HG03139 (cell line): ENCODE results near the gene DYNLRB2.

Source experiments
- ATAC-seq: cut with Tn5 transposase; IDR thresholded peaks from one replicate; pipeline ENCODE4 v1.9.1; 2021; ENCODE audit not compliant: unreplicated experiment

The DYNLRB2 gene

GRCh38 chr16:80547145-80547544 lies 6.4 kb downstream of the DYNLRB2 start:
- no peak for ATAC-seq

GRCh38 chr16:80552277-80552676 lies 11.5 kb downstream of the DYNLRB2 start:
- ATAC-seq = no peak

- ATAC-seq = no peak
Measured at GRCh38 chr16:80554033-80554432, 13.2 kb downstream of the DYNLRB2 start.

- no peak for ATAC-seq
Measured at GRCh38 chr16:80556481-80556880, 15.7 kb downstream of the DYNLRB2 start.

GRCh38 chr16:80557037-80557436 lies 16.2 kb downstream of the DYNLRB2 start:
- no peak for ATAC-seq

GRCh38 chr16:80559369-80559768 lies 18.6 kb downstream of the DYNLRB2 start:
- ATAC-seq = no peak

GRCh38 chr16:80563066-80563465 lies 22.3 kb downstream of the DYNLRB2 start:
- ATAC-seq = no peak

- no peak for ATAC-seq
Measured at GRCh38 chr16:80564394-80564793, 23.6 kb downstream of the DYNLRB2 start.

GRCh38 chr16:80569440-80570105 lies 28.8 kb downstream of the DYNLRB2 start:
- ATAC-seq = no peak

- no peak for ATAC-seq
Measured at GRCh38 chr16:80570106-80570478, 29.3 kb downstream of the DYNLRB2 start.

GRCh38 chr16:80573700-80574120 lies 32.9 kb downstream of the DYNLRB2 start:
- ATAC-seq = no peak

- no peak for ATAC-seq
Measured at GRCh38 chr16:80576343-80576912, 35.6 kb downstream of the DYNLRB2 start.

- no peak for ATAC-seq
Measured at GRCh38 chr16:80577485-80578280, 36.9 kb downstream of the DYNLRB2 start.

- ATAC-seq = peak; percentile 85
Measured at GRCh38 chr16:80580109-80580832, 39.5 kb downstream of the DYNLRB2 start.

GRCh38 chr16:80583466-80583865 lies 42.7 kb downstream of the DYNLRB2 start:
- ATAC-seq = no peak

GRCh38 chr16:80585764-80586163 lies 45.0 kb downstream of the DYNLRB2 start:
- no peak for ATAC-seq

GRCh38 chr16:80586476-80586875 lies 45.7 kb downstream of the DYNLRB2 start:
- ATAC-seq = no peak

- no peak for ATAC-seq
Measured at GRCh38 chr16:80587071-80587470, 46.3 kb downstream of the DYNLRB2 start.

GRCh38 chr16:80591071-80591915 lies 50.5 kb downstream of the DYNLRB2 start:
- ATAC-seq = no peak

GRCh38 chr16:80592273-80592672 lies 51.5 kb downstream of the DYNLRB2 start:
- ATAC-seq = no peak

- ATAC-seq = no peak
Measured at GRCh38 chr16:80594756-80595155, 54.0 kb downstream of the DYNLRB2 start.
